ENCODE data around the gene HNRNPD.

DNA sequence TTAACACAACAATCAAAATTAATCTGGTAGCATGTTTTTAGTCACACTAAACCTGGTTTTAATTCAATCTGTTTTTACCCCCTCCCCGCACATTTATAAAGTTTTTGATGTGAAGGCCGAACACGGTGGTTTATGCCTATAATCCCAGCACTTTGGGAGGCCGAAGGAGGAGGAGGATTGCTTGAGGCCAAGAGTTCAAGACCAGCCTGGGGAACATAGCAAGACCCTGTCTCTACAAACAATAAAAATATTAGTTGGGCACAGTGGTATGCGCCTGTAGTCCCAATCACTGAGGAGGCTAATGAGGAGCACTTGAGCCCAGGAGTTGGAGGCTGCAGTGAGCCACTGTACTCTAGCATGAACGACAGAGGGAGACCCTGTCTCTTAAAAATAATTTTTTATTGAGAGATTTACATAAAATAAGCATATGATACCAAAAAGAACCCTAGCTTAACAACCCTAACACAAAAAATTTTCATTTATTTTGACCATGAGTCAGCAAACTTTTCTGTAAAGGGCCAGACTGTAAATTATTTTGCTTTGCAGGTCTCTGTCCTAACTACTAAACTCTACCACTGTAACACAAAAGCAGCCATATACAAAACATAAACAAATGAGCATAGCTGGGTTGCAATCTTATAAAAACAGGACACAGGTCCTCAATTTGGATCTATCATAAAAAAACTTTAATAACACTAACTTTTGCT lies 21.5 kb downstream of the HNRNPD start:
- TF ChIP-seq, protein P1, sequence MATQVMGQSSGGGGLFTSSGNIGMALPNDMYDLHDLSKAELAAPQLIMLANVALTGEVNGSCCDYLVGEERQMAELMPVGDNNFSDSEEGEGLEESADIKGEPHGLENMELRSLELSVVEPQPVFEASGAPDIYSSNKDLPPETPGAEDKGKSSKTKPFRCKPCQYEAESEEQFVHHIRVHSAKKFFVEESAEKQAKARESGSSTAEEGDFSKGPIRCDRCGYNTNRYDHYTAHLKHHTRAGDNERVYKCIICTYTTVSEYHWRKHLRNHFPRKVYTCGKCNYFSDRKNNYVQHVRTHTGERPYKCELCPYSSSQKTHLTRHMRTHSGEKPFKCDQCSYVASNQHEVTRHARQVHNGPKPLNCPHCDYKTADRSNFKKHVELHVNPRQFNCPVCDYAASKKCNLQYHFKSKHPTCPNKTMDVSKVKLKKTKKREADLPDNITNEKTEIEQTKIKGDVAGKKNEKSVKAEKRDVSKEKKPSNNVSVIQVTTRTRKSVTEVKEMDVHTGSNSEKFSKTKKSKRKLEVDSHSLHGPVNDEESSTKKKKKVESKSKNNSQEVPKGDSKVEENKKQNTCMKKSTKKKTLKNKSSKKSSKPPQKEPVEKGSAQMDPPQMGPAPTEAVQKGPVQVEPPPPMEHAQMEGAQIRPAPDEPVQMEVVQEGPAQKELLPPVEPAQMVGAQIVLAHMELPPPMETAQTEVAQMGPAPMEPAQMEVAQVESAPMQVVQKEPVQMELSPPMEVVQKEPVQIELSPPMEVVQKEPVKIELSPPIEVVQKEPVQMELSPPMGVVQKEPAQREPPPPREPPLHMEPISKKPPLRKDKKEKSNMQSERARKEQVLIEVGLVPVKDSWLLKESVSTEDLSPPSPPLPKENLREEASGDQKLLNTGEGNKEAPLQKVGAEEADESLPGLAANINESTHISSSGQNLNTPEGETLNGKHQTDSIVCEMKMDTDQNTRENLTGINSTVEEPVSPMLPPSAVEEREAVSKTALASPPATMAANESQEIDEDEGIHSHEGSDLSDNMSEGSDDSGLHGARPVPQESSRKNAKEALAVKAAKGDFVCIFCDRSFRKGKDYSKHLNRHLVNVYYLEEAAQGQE (IDR thresholded peaks at IDR 0.05; ENCODE audit: borderline replicate concordance) = no peak
- TF ChIP-seq, protein P2, sequence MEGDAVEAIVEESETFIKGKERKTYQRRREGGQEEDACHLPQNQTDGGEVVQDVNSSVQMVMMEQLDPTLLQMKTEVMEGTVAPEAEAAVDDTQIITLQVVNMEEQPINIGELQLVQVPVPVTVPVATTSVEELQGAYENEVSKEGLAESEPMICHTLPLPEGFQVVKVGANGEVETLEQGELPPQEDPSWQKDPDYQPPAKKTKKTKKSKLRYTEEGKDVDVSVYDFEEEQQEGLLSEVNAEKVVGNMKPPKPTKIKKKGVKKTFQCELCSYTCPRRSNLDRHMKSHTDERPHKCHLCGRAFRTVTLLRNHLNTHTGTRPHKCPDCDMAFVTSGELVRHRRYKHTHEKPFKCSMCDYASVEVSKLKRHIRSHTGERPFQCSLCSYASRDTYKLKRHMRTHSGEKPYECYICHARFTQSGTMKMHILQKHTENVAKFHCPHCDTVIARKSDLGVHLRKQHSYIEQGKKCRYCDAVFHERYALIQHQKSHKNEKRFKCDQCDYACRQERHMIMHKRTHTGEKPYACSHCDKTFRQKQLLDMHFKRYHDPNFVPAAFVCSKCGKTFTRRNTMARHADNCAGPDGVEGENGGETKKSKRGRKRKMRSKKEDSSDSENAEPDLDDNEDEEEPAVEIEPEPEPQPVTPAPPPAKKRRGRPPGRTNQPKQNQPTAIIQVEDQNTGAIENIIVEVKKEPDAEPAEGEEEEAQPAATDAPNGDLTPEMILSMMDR (IDR thresholded peaks at IDR 0.05; ENCODE audit: poor library complexity, severe bottlenecking) = no peak
- TF ChIP-seq RAD21 (conservative IDR thresholded peaks at IDR 0.05) (no peak), MXI1 (conservative IDR thresholded peaks at IDR 0.05; ENCODE audit: poor library complexity, severe bottlenecking) (no peak)
